ENCODE measurements around the gene EPHB1.

DNA sequence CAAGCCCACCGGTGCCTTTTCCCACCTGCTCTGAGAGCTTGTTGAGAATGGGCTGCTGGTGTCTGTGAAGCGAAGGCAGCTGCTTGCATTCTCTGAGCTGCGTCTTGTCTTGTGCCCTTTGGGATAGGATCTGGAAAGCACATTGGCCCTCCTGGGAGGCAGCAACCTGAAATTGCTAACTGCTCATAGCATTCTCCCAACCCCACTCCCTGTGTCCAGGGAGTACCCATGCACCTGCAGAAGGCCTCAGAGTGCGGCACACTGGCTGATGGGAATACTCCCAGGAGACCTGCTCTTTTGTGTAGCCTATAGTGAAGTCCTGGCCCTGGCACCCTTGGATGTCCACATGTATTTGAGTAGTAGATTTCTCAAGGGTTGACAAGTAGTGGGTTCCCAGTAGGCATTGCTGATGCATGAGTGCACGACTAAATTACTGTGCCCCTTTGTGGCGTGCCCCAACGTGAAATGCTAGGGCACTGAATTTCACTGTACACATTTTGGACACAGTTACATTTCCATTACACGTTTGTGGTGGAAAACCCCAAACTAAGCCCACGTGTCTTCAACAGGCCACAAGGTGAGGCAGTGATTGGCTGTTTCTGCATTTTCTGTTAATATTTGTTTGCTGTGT, 3.7 kb downstream of the EPHB1 start:
- TF ChIP-seq POLR2A (IDR thresholded peaks at IDR 0.05) (no peak), POLR2AphosphoS5 (IDR thresholded peaks at IDR 0.05) (no peak)
- TF ChIP-seq, protein P1, sequence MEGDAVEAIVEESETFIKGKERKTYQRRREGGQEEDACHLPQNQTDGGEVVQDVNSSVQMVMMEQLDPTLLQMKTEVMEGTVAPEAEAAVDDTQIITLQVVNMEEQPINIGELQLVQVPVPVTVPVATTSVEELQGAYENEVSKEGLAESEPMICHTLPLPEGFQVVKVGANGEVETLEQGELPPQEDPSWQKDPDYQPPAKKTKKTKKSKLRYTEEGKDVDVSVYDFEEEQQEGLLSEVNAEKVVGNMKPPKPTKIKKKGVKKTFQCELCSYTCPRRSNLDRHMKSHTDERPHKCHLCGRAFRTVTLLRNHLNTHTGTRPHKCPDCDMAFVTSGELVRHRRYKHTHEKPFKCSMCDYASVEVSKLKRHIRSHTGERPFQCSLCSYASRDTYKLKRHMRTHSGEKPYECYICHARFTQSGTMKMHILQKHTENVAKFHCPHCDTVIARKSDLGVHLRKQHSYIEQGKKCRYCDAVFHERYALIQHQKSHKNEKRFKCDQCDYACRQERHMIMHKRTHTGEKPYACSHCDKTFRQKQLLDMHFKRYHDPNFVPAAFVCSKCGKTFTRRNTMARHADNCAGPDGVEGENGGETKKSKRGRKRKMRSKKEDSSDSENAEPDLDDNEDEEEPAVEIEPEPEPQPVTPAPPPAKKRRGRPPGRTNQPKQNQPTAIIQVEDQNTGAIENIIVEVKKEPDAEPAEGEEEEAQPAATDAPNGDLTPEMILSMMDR (IDR thresholded peaks at IDR 0.05), result no peak
